ENCODE measurements around the gene IGSF6. TPM values are rescaled to one million over a fixed set of nuclear protein-coding genes. Genes with fewer than 3 reads are reported as not detected.
"Not testable (repeated sequence)": the region's sequence is repeated elsewhere in the genome, so short reads cannot be mapped to it uniquely, and the experiment has no call there.

The IGSF6 gene
- total RNA-seq, 2 experiments from 2014 or later, result 0.28 to 0.30 TPM

DNA sequence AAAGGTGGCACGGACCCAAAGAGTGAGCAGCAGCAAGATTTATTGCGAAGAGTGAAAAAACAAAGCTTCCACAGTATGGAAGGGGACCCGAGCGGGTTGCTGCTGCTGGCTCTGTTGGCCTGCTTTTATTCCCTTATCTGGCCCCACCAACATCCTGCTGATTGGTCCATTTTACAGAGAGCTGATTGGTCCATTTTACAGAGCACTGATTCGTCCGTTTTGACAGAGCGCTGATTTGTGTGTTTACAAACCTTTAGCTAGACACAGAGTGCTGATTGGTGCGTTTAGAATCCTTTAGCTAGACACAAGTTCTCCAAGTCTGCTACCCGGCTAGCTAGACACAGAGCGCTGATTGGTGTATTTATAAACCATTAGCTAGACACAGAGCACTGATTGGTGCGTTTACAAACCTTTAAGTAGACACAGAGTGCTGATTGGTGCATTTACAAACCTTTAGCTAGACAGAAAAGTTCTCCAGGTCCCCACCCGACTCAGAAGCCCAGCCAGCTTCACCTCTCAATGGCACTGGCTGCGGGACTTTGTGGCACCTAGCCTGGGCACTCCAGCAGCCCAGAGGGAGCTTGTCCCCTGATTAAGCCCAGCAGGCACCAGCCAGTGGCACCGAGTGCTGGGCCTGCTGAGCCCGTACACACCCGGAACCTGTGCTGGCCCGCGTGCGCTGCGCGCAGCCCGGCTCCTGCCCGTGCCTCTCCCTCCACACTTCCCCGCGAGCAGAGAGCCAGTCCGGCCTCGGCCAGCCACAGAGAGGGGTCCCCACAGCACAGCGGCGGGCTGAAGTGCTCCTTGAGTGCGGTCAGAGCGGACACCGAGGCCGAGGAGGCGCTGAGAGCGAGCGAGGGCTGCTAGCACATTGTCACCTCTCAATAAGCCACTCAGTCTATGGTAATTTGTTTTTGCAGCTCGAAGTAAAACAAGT, 15.1 kb downstream of the IGSF6 start:
- Histone ChIP-seq H3K9me3 (ENCODE audit: low read length) (no peaks in the 10 kb centered on the region), H3K9me2 (ENCODE audit: insufficient read depth, low read length) (no peaks in the 10 kb centered on the region), H4K20me1 (ENCODE audit: insufficient read depth, low read length) (no peaks in the 10 kb centered on the region), H3K36me3 (ENCODE audit: insufficient read depth, low read length) (peaks cover 17% of the 10 kb centered on the region), H3K79me2 (ENCODE audit: insufficient read depth, low read depth, low read length) (peaks cover 15% of the 10 kb centered on the region), H3K4me1 (ENCODE audit: insufficient read depth, low read length, poor library complexity, severe bottlenecking) (peaks cover 26% of the 10 kb centered on the region), H3K27ac (ENCODE audit: low read depth, low read length, poor library complexity, severe bottlenecking) (no peak overlapping the region), H3K4me2 (ENCODE audit: low read length) (no peak overlapping the region), H3K4me3 (ENCODE audit: low read depth, low read length, poor library complexity, severe bottlenecking) (no peak overlapping the region), H2AFZ (ENCODE audit: low read length) (no peak overlapping the region)
- BruUV-seq (replicated peaks), result no TSS peak
- no peak for TF ChIP-seq EZH2phosphoT487 (IDR thresholded peaks at IDR 0.05; ENCODE audit: borderline replicate concordance, low read depth, low read length)
- TF ChIP-seq, protein P1, sequence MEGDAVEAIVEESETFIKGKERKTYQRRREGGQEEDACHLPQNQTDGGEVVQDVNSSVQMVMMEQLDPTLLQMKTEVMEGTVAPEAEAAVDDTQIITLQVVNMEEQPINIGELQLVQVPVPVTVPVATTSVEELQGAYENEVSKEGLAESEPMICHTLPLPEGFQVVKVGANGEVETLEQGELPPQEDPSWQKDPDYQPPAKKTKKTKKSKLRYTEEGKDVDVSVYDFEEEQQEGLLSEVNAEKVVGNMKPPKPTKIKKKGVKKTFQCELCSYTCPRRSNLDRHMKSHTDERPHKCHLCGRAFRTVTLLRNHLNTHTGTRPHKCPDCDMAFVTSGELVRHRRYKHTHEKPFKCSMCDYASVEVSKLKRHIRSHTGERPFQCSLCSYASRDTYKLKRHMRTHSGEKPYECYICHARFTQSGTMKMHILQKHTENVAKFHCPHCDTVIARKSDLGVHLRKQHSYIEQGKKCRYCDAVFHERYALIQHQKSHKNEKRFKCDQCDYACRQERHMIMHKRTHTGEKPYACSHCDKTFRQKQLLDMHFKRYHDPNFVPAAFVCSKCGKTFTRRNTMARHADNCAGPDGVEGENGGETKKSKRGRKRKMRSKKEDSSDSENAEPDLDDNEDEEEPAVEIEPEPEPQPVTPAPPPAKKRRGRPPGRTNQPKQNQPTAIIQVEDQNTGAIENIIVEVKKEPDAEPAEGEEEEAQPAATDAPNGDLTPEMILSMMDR (conservative IDR thresholded peaks at IDR 0.05; ENCODE audit: low read length), result no peak
- DNase-seq (ENCODE audit: low spot score), result no peak
- intact Hi-C loops (cut with micrococcal nuclease; ENCODE audit: unreplicated experiment), result no loop called here
- ChIA-PET CTCF (ENCODE audit: unreplicated experiment) (no interaction called here), POLR2A (interaction anchor here (0.6 to 1.2 kb wide), 3 partner anchors 8 to 42 kb away, joined by 3 to 6 read pairs (median 3); no protein-coding TSS in a partner anchor)

DNA sequence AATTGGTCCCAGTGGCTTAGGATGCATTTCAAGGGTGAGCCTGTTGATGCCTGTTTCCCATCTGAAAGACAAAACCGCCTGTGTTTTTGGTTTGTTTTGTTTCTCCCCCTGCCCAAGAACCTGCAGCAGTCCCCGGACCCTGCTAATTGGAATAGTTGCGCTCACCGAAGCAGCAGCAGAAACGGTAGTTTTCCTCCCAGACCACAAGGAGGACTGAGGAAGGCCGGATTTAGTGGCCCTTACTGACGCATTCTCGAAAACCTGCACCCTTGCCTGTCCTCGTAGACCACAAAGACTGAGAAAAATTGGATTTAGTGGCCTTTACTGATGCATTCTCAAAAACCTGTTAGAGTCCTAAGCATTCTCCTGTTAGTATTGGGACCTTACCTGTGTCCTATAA, 16.7 kb downstream of the IGSF6 start:
- CTCF ChIA-PET (ENCODE audit: unreplicated experiment); BruUV-seq (replicated peaks); POLR2A ChIA-PET; intact Hi-C loops (cut with micrococcal nuclease; ENCODE audit: unreplicated experiment); H3K4me3 ChIP-seq (ENCODE audit: low read depth, low read length, poor library complexity, severe bottlenecking); H3K79me2 ChIP-seq (ENCODE audit: insufficient read depth, low read depth, low read length); H3K9me3 ChIP-seq (ENCODE audit: low read length); H3K4me2 ChIP-seq (ENCODE audit: low read length); H3K4me1 ChIP-seq (ENCODE audit: insufficient read depth, low read length, poor library complexity, severe bottlenecking); H3K27ac ChIP-seq (ENCODE audit: low read depth, low read length, poor library complexity, severe bottlenecking); H4K20me1 ChIP-seq (ENCODE audit: insufficient read depth, low read length); H2AFZ ChIP-seq (ENCODE audit: low read length); H3K9me2 ChIP-seq (ENCODE audit: insufficient read depth, low read length); DNase-seq (ENCODE audit: low spot score): not testable (repeated sequence)
- H3K36me3 ChIP-seq (ENCODE audit: insufficient read depth, low read length), result peaks cover 16% of the 10 kb centered on the region

DNA sequence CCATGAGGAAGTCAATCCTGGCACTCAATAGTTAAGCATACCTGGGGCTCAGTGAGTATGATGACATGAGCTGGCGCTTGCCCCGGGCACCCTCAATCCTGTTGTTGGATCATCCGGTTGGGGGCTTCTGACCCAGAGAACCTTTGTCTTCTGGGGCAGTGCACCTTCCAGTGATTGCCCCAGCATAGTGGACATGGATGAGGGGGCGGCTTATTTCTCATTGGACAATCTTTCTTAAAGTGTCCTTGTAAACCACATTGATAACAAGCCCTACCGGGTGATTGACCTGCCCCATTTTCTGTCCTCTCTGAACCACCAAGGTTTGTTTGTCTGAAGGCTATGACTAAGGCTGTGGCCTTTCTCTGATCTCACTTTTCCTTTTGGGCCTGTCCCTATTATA, 18.2 kb downstream of the IGSF6 start:
- peaks cover 8% of the 10 kb centered on the region for H3K9me3 ChIP-seq (ENCODE audit: low read length)
- H3K4me1 ChIP-seq (ENCODE audit: insufficient read depth, low read length, poor library complexity, severe bottlenecking), result peaks cover 8% of the 10 kb centered on the region
- TF ChIP-seq, protein P1 (conservative IDR thresholded peaks at IDR 0.05; ENCODE audit: low read length), result no peak
- TF ChIP-seq EZH2phosphoT487 (IDR thresholded peaks at IDR 0.05; ENCODE audit: borderline replicate concordance, low read depth, low read length), result no peak
- no peaks in the 10 kb centered on the region for H4K20me1 ChIP-seq (ENCODE audit: insufficient read depth, low read length)
- no TSS peak for BruUV-seq (replicated peaks)
- no peak for DNase-seq (ENCODE audit: low spot score)
- H2AFZ ChIP-seq (ENCODE audit: low read length), result no peak overlapping the region
- POLR2A ChIA-PET, result interaction anchor here (1.5 kb wide), 1 partner anchor 37 kb away, joined by 4 read pairs; no protein-coding TSS in a partner anchor
- no peak overlapping the region for H3K4me3 ChIP-seq (ENCODE audit: low read depth, low read length, poor library complexity, severe bottlenecking)
- H3K27ac ChIP-seq (ENCODE audit: low read depth, low read length, poor library complexity, severe bottlenecking), result no peak overlapping the region
- no peaks in the 10 kb centered on the region for H3K9me2 ChIP-seq (ENCODE audit: insufficient read depth, low read length)
- H3K36me3 ChIP-seq (ENCODE audit: insufficient read depth, low read length), result peaks cover 27% of the 10 kb centered on the region
- H3K4me2 ChIP-seq (ENCODE audit: low read length), result no peak overlapping the region
- no peaks in the 10 kb centered on the region for H3K79me2 ChIP-seq (ENCODE audit: insufficient read depth, low read depth, low read length)
- intact Hi-C loops (cut with micrococcal nuclease; ENCODE audit: unreplicated experiment), result no loop called here
- CTCF ChIA-PET (ENCODE audit: unreplicated experiment), result no interaction called here

DNA sequence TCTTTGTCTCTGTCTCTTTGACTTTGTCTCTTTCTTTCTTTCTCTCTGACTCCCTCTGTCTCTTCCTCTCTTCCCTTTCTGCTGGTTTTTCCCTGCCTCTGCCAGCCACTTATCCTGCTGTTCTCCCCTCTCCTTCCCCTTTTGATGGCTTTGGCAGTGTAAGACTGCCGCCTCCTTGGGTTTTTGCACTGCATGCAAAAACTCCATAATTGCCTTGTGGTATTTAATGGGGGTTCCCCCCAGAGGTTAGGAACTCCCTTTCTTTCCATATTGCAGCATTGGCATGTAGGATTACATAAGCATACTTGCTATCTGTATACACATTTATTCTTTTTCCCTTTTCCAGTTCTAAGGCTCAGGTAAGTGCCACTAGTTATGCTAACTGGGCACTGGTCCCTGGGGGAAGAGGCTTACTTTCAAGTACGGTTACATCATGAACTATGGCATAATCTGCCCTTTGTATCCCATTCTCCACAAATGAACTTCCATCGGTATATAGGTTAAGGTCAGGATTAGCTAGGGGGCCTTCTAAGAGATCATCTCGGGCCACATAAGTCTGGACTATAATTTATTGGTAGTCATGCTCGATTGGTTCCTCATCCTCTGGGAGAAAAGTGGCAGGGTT, 20.3 kb downstream of the IGSF6 start:
- H3K4me3 ChIP-seq (ENCODE audit: low read depth, low read length, poor library complexity, severe bottlenecking); H3K9me2 ChIP-seq (ENCODE audit: insufficient read depth, low read length); POLR2A ChIA-PET; CTCF ChIA-PET (ENCODE audit: unreplicated experiment); H3K4me2 ChIP-seq (ENCODE audit: low read length); BruUV-seq (replicated peaks); H4K20me1 ChIP-seq (ENCODE audit: insufficient read depth, low read length); H2AFZ ChIP-seq (ENCODE audit: low read length); H3K27ac ChIP-seq (ENCODE audit: low read depth, low read length, poor library complexity, severe bottlenecking); intact Hi-C loops (cut with micrococcal nuclease; ENCODE audit: unreplicated experiment); DNase-seq (ENCODE audit: low spot score); H3K4me1 ChIP-seq (ENCODE audit: insufficient read depth, low read length, poor library complexity, severe bottlenecking); H3K79me2 ChIP-seq (ENCODE audit: insufficient read depth, low read depth, low read length): not testable (repeated sequence)
- peaks cover 12% of the 10 kb centered on the region for H3K9me3 ChIP-seq (ENCODE audit: low read length)
- H3K36me3 ChIP-seq (ENCODE audit: insufficient read depth, low read length), result peaks cover 47% of the 10 kb centered on the region

DNA sequence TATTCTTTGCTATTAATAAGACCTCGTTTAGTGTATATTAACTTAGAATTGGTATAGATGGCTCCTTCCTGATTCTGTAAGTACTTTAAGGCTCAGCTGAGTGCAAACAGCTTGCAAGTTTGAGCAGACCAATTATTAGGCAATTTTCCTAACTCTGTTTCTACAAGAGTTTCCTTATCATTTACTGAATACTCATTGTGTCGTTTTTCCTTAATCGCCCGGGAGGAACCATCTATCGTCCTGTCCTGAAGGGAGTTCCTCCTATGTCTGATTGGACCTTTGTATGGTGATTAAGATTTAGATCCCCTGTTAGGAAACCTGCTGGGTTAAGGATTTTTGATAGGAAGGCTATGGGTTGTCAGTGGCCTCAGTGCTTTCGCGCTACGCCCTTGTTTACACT, 21.0 kb downstream of the IGSF6 start:
- H3K9me2 ChIP-seq (ENCODE audit: insufficient read depth, low read length); H2AFZ ChIP-seq (ENCODE audit: low read length); POLR2A ChIA-PET; DNase-seq (ENCODE audit: low spot score); H3K27ac ChIP-seq (ENCODE audit: low read depth, low read length, poor library complexity, severe bottlenecking); H3K4me1 ChIP-seq (ENCODE audit: insufficient read depth, low read length, poor library complexity, severe bottlenecking); CTCF ChIA-PET (ENCODE audit: unreplicated experiment); BruUV-seq (replicated peaks); intact Hi-C loops (cut with micrococcal nuclease; ENCODE audit: unreplicated experiment); H3K4me2 ChIP-seq (ENCODE audit: low read length); H4K20me1 ChIP-seq (ENCODE audit: insufficient read depth, low read length); H3K4me3 ChIP-seq (ENCODE audit: low read depth, low read length, poor library complexity, severe bottlenecking); H3K79me2 ChIP-seq (ENCODE audit: insufficient read depth, low read depth, low read length): not testable (repeated sequence)
- Histone ChIP-seq H3K9me3 (ENCODE audit: low read length) (peaks cover 12% of the 10 kb centered on the region), H3K36me3 (ENCODE audit: insufficient read depth, low read length) (peaks cover 54% of the 10 kb centered on the region)

Measured in OCI-LY7 (cell line).